Body of pancreas (tissue), 4 donors: ENCODE results near the gene SNCA. TPM values are rescaled to one million over a fixed set of nuclear protein-coding genes. Genes with fewer than 3 reads are reported as not detected.

Source experiments
- ATAC-seq: fragments of 150-250 bp; one replicate; pipeline ENCODE4 v1.9.1; 2016
- DNase-seq, 4 donors: peaks; one replicate each; pipeline ENCODE4 v3.0.0-alpha.2; 2019
- H3K27ac ChIP-seq, 4 donors: fragments of 200-600 bp; sonication (generic); 1 replicate in 3 of 4; 2 replicates in 1 of 4; pipeline versions ENCODE4 v1.5.1 to v1.6.1; 2016 to 2019; ENCODE audit warnings: mild to moderate bottlenecking in 1 of 4, mixed read lengths in 1 of 4, moderate library complexity in 1 of 4
- H3K27me3 ChIP-seq, 2 donors: fragments of 200-600 bp; sonication (generic); one replicate each; pipeline ENCODE4 v1.6.0; 2016; ENCODE audit warnings: mild to moderate bottlenecking in 1 of 2
- H3K36me3 ChIP-seq, 2 donors: fragments of 200-600 bp; sonication (generic); replicated peaks in 1 of 2; 2 replicates each; pipeline ENCODE4 v1.5.1; 2016; ENCODE audit warnings: low read depth in 2 of 2; ENCODE audit not compliant: insufficient read depth in 1 of 2
- H3K4me1 ChIP-seq: fragments of 200-600 bp; sonication (generic); one replicate; pipeline ENCODE4 v1.6.0; 2016
- H3K4me3 ChIP-seq, 2 donors: fragments of 200-600 bp; sonication (generic); 1 replicate in 1 of 2; 2 replicates in 1 of 2; pipeline ENCODE4 v1.5.1; 2016 to 2019
- H3K9me3 ChIP-seq, 3 donors: fragments of 200-600 bp; sonication (generic); 1 replicate in 2 of 3; 2 replicates in 1 of 3; pipeline ENCODE4 v1.5.1; 2016
- CTCF ChIP-seq, 7 experiments: fragments of 450-650 bp in 4 of 7; fragments of 200-600 bp in 3 of 7; sonication (generic) in 3 of 7; IDR thresholded peaks; one replicate each; pipeline ENCODE4 v1.5.1; 2016 to 2019; ENCODE audit warnings: antibody characterized with exemption in 7 of 7
- POLR2A ChIP-seq, 3 donors: fragments of 450-650 bp; IDR thresholded peaks; one replicate each; pipeline ENCODE4 v1.6.1; 2016; ENCODE audit warnings: antibody characterized with exemption in 3 of 3, mild to moderate bottlenecking in 2 of 3
- WGBS, 2 donors: methylation state at CpG; one replicate each; pipeline ENCODE4 v1.1.5; 2017; 5-methylcytosine and 5-hydroxymethylcytosine counted together
- intact Hi-C: fragments of 100-400 bp; cut with DNase I; formaldehyde crosslinking; loops from one replicate; pipeline ENCODE4 v1.15.1; 2023
- total RNA-seq, 2 donors: library from RNA; depleted of rRNA; stranded (reverse); fragments of >200 nt; gene quantifications; one replicate each; pipeline ENCODE4 v1.1.0, GENCODE V29; 2016

Gene SNCA
- total RNA-seq, 2 donors from 2014 or later = 9.3 TPM; not detected in 1

- ATAC-seq (no peak), DNase-seq (no peak)
- no peaks in the 10 kb centered on the region for H3K9me3 ChIP-seq
- H3K36me3 ChIP-seq = no peaks in the 10 kb centered on the region
- TF ChIP-seq POLR2A (IDR thresholded peaks at IDR 0.05) (no peak), CTCF (IDR thresholded peaks at IDR 0.05) (no peak)
- WGBS, 2 donors = 7 to 13% methylated on average over 32 to 33 of the region's 33 CpGs
- H3K27ac ChIP-seq = no peak overlapping the region
- H3K4me3 ChIP-seq = peak overlapping the region in 1 of 2 donors; percentile 49
- H3K4me1 ChIP-seq = peaks cover 22% of the 10 kb centered on the region
- H3K27me3 ChIP-seq = peaks cover 0 to 27% of the 10 kb centered on the region in 2 donors
- intact Hi-C loops = no loop called here
Measured at GRCh38 chr4:89836031-89836745, 773 bp downstream of the SNCA start.

- Histone ChIP-seq H3K4me1 (peaks cover 22% of the 10 kb centered on the region), H3K9me3 (no peaks in the 10 kb centered on the region), H3K4me3 (no peak overlapping the region), H3K36me3 (no peaks in the 10 kb centered on the region), H3K27ac (no peak overlapping the region), H3K27me3 (peaks cover 0 to 27% of the 10 kb centered on the region in 2 donors)
- DNase-seq (no peak), ATAC-seq (no peak)
- intact Hi-C loops = no loop called here
- WGBS, 2 donors = 59 to 63% methylated on average over 1 of the region's 1 CpG
- TF ChIP-seq CTCF (IDR thresholded peaks at IDR 0.05) (no peak), POLR2A (IDR thresholded peaks at IDR 0.05) (no peak)
Measured at GRCh38 chr4:89835413-89835812, 1.5 kb downstream of the SNCA start.

- WGBS, 2 donors = 39 to 52% methylated on average over 1 of the region's 1 CpG
Measured at GRCh38 chr4:89834486-89835209, 2.3 kb downstream of the SNCA start.

GRCh38 chr4:89829470-89830138 lies 7.4 kb downstream of the SNCA start:
- Histone ChIP-seq H3K4me1 (no peaks in the 10 kb centered on the region), H3K27me3 (no peaks in the 10 kb centered on the region), H3K27ac (peak overlapping the region in 1 of 4 donors; percentile 3), H3K36me3 (no peaks in the 10 kb centered on the region), H3K4me3 (no peak overlapping the region), H3K9me3 (no peaks in the 10 kb centered on the region)
- 56 to 61% methylated on average over 7 of the region's 7 CpGs for WGBS, 2 donors
- intact Hi-C loops = no loop called here
- no peak for TF ChIP-seq POLR2A (IDR thresholded peaks at IDR 0.05)
- ATAC-seq (no peak), DNase-seq (peak in 1 of 4 donors; percentile 59)

More at GRCh38 chr4:89834486-89835209, 2.3 kb downstream of the SNCA start:
- TF ChIP-seq POLR2A (IDR thresholded peaks at IDR 0.05) (no peak), CTCF (IDR thresholded peaks at IDR 0.05) (no peak)
- H3K36me3 ChIP-seq = no peaks in the 10 kb centered on the region
- intact Hi-C loops = no loop called here
- H3K4me3 ChIP-seq = no peak overlapping the region
- no peak for DNase-seq
- H3K4me1 ChIP-seq = peaks cover 22% of the 10 kb centered on the region
- ATAC-seq = no peak
- H3K27ac ChIP-seq = no peak overlapping the region
- H3K27me3 ChIP-seq = peaks cover 0 to 24% of the 10 kb centered on the region in 2 donors
- no peaks in the 10 kb centered on the region for H3K9me3 ChIP-seq

GRCh38 chr4:89823416-89823815 lies 13.5 kb downstream of the SNCA start:
- no peaks in the 10 kb centered on the region for H3K4me1 ChIP-seq
- H3K27me3 ChIP-seq = no peaks in the 10 kb centered on the region
- H3K27ac ChIP-seq = no peak overlapping the region
- no peaks in the 10 kb centered on the region for H3K9me3 ChIP-seq
- H3K4me3 ChIP-seq = no peak overlapping the region
- TF ChIP-seq CTCF (IDR thresholded peaks at IDR 0.05) = no peak
- no peak for TF ChIP-seq POLR2A (IDR thresholded peaks at IDR 0.05)
- H3K36me3 ChIP-seq = no peaks in the 10 kb centered on the region
- intact Hi-C loops = no loop called here
- ATAC-seq (no peak), DNase-seq (no peak)
